ENCODE data around the gene FAM117B.

DNA sequence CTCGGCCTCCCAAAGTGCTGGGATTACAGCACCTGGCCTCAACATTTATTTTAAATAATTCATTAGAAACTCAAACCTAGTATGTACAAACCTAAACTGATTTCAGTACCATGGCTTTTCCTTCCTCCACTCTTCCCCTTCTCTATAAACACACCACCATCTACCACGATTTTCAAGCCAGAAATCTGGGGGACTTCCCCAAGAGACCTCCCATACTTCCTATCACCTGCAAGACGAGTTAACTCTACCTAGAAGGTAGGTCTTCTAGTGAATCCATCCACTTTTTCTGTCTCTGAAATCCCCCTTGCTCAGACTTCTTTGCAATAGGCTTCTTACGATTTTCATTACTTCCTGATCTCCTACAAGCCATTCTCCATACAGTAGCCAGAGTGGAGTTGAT, 7.7 kb upstream of the FAM117B start:
- no peak for TF ChIP-seq CTCF (conservative IDR thresholded peaks at IDR 0.05; ENCODE audit: low read length)
- no peak for TF ChIP-seq EZH2phosphoT487 (IDR thresholded peaks at IDR 0.05; ENCODE audit: borderline replicate concordance, low read depth, low read length)

Data from OCI-LY7 (cell line).